NCI-H2227 treated with DMSO at 0.1 percent for 48 hours (cell line): ENCODE results near the gene CCDC167.
"Not testable (repeated sequence)": the region's sequence is repeated elsewhere in the genome, so short reads cannot be mapped to it uniquely, and the experiment has no call there.

ENCODE experiments used
- DNase-seq: peaks from one replicate; lab custom pipeline; 2025; lab: John Stamatoyannopoulos, UW

Gene CCDC167

DNA sequence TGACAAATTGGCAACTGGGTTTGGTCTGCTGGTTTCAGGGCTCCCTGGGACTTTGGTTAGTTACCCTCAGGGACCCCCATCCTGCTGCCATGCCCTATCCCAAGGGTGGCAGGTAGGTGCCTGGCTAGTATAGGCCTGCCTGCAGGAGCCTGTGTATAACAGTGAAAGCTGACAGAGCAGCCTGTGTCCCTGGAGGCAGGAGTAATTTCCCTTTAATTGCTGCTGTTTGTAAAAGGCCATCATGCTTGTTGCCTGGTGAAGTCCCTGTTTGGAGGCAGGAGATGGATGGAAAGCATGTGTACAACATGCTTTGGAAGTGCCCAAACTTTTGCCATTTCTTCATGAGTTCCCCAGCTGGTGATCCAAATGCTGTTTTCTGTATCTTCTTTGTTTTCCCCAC is 36.6 kb downstream of the CCDC167 start:
- DNase-seq, result no peak

DNA sequence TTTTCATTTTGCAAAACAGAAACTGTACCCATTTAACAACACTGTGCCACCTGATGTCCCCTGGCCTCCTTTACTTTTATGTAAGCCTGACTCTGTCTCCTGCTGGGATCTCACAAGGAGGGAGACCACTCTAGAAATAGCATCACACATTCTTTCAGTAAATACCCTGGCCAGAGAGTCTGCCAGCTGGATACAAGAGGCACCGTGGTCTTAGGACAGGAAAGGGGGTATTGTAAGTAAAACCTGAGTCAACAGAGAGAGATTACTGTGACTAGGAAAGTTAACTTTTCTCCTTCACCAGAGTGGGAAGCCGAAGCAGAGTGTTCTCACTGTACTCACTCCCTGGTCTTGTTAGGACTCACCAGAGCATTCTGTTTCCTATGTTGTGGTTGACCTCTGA is 38.9 kb downstream of the CCDC167 start:
- DNase-seq, result no peak

DNA sequence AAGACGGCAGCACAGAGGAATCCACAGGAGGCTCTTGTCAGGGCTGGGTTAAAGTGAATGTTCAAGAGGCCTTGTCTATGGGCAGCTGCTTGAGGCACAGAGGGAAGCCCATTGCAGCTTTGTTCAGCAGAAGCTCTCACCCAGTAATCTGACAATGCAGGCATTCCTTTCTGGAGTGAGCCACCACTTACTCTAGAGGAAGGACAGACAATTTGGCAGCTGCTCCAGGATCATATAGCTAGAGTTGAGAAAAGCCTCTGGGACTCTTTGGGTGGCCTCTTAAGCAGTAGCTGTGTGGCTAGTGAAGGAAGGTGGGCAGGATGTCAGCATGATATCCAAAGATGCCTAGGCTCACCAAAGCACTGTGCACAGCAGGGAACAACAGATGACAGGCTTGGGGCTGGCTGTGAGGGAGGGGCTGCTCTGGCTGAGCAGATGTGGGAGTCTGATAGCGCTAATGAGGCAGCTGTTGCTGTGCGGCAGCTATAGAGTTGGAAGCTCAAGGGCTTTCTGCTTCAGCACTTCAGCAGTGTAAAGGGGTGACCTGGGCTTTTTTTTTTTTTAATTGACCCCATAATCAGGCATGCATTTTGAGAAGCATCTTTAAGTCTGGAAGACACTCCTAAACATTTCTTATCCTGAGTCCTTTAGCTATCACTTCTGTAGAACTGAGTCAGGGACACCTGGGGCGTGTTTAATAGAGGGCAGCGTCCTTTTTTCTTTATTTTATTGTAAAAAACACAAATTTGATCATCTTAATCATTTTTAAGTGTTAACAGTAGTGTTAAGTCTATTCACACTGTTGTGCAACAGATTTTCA is 39.5 kb downstream of the CCDC167 start:
- peak; percentile 60 for DNase-seq

- DNase-seq, result no peak
These were observed 42.7 kb downstream of the CCDC167 start for GRCh38 chr6:37456816-37457560.

DNA sequence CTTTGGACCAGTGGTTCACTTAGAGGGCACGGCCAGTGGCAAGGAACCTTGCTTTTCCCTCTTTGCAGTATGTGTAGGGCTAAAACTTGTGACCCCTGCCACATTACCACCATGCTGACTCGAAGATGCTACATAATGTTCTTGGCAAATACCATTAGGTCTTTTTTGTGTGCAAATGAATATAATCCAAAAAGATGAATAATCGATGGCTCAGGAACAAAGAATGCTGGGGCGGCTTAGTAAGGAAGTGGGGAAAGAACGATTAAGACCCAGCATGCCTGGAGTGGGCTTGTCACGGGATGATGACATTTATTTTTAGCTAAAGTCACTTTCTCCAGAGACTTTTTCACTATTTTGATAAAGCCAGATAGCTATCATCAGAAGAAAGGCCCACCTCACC is 43.6 kb downstream of the CCDC167 start:
- no peak for DNase-seq

DNA sequence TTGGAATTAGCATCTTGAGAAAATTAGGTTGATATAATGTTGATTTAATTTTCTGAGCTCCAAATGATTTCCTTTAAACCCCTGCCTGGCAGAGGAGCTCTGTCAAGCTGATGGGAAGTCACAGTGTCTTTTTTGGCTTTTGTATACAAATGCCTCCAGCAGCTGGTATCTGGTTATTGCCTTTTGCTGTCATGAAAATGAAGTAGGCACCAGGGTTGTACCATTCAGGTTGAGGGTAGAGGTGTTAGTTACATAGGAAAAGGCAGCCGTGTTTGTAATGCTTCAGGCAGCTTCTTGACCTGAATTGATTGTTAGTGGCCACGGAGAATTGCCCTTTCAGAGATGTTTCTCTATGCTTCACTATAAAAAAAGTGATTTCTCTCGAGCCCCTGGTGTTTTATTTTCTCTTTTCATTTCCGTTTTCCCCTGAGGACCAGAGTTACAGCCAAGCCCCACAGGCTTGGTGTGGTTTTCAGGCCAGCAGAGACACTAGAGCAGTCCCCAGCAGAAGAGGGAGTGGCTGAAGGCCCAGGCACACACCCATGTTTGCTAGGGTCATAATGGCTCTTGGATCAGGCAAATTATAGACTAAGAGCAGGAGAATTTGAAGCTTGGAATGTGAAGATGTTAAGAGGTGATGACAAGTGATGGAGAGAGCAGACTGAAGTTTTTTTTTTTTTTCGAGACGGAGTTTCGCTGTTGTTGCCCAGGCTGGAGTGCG is 45.1 kb downstream of the CCDC167 start:
- peak; percentile 90 for DNase-seq

- DNase-seq, result no peak
These were observed 47.2 kb downstream of the CCDC167 start for GRCh38 chr6:37452522-37452921.

GRCh38 chr6:37451441-37452193 is 48.1 kb downstream of the CCDC167 start:
- DNase-seq, result peak; percentile 31

GRCh38 chr6:37449984-37450383 is 49.7 kb downstream of the CCDC167 start:
- no peak for DNase-seq

DNA sequence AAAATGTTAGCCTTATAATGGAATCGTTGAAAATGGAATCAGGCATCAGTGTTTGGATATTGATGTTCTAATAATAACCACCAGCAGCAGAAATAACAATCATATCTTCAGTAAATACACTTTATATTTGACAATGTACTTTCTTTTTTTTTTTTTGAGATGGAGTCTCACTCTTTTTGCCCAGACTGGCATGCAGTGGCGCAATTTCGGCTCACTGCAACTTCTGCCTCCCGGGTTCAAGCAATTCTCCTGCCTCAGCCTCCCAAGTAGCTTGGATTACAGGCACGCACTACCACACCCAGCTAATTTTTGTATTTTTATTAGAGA is 56.5 kb downstream of the CCDC167 start:
- not testable (repeated sequence) for DNase-seq

DNA sequence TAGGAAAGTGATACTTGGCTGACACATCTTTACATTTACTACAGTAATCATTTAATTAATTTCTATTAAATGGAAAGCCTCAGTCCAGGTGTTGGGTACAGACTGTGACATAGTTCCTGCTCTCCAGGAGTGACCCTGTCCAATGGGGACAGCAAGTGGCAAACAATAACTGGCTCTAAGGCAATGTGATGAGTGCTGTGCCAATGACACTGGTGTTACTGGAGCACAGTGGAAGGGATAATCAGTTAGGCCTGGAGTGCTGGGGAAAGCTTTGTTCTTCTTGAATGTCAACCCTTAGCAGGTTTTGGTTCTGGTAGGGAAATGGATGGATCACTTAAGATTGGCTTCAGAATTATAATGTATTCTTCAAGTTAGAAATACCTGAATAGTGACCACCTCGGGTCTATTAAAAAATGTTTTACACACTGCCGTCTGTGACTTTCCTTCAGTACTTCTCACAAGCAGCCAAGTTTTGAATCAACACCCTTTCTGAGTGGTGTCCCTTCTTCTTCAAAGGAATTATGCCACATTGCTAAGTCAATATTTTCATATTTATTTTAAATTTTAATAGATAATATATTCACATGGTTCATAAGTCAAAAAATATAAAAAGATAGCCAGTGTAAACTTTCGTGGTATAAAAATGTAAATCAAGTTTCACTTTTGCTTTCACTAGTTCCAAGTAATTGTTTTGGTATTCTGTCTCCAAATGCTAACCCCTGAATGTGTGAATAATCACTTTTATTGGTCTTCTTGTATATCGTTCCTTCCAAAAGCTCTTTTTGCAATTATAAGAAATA is 57.1 kb downstream of the CCDC167 start:
- no peak for DNase-seq

- DNase-seq, result no peak
These were observed 58.0 kb downstream of the CCDC167 start for GRCh38 chr6:37441651-37442050.

GRCh38 chr6:37438930-37439329 is 60.8 kb downstream of the CCDC167 start:
- DNase-seq, result no peak

GRCh38 chr6:37435816-37436215 is 63.9 kb downstream of the CCDC167 start:
- DNase-seq, result no peak

DNA sequence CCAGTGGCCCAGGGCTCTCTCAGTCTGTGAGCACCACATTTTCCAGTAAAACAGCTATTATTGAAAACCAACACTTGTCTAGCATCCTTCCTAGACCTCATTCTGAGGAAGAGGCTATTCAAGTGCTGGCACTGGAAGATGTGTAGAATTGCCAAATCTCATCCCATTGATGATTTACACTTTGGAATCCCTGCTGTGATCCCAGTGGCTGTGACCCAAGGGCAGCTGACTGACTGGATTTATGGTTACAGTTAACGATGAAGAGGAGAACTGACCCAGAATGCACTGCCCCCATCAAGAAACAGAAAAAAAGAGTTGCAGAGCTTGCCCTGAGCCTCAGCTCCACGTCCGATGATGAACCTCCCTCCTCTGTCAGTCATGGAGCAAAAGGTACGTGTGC is 64.3 kb downstream of the CCDC167 start:
- no peak for DNase-seq

- peak; percentile 26 for DNase-seq
These were observed 65.9 kb downstream of the CCDC167 start for GRCh38 chr6:37433657-37434271.
